HG03039 (cell line): Measurements from ENCODE around the gene LCN9.
"Not testable (repeated sequence)": the region's sequence is repeated elsewhere in the genome, so short reads cannot be mapped to it uniquely, and the experiment has no call there.

Experiments
- ATAC-seq: cut with Tn5 transposase; IDR thresholded peaks from one replicate; pipeline ENCODE4 v1.9.1; 2021; ENCODE audit warnings: mild to moderate bottlenecking, moderate library complexity; ENCODE audit not compliant: unreplicated experiment

Gene LCN9

DNA sequence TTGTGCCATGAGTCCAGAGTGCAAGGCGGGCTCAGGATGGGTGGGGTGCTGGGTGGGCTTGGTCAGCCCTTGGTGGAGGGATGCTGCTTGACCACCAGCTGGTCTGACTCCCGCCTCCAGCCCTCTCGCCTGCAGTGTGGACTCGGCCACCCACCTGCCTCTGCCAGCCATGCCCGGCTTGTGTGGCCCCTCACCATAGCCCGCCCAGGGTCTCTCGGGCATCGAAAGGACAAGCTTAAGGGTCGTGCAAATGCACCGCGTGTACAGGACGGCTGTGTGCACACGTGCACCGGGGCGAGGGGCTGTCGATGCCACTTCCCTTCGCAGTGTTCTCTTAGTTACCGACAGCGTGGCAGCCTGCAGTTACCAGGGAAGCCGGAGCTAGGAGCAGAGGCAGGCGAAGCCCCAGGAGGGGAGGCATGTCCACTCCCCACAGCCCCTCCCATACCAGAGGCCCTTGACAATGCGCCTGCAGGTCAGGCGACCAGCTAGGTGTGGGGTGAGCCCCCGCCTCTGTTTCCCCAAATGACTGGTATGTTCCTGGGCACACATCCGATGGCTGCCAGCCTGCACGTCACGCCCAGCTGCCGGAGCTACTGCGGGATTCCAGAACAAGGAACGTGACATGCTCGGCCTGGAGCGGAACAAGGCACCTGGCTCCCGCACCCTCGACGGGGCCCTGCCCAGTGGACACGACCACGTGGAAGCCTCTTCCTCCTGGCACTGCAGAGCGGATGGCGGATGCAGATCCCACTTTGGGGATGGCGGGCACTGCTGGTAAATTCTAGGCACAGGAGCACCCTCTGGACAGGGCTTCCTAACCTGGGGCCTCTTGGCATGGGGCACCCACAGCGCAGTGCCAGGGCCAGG lies 7.8 kb downstream of the LCN9 start:
- no peak for ATAC-seq

DNA sequence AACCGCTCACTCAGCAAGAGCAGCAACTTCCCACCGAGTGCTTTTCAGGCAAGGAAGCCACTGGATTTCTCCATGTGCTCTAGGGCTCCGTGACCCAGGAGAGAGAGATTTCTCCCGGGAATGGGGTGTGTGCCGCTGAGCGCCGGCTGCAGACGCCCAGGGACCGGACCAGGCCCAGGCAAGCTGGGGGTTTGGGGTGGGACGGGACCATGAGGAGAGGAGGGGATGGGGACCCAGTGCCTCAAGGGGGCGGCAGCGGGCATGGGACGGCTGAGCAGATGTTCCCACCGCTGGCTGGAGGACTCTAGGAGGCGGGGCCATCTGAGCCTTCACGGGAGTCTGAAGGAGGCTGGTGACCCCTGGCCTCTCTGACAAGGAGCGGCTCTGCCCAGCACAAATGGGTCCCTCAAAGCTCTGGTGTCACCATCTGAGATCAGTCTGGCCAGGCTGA lies 8.5 kb downstream of the LCN9 start:
- ATAC-seq, result no peak

- not testable (repeated sequence) for ATAC-seq
These were observed 9.7 kb downstream of the LCN9 start for GRCh38 chr9:135672786-135673185.

DNA sequence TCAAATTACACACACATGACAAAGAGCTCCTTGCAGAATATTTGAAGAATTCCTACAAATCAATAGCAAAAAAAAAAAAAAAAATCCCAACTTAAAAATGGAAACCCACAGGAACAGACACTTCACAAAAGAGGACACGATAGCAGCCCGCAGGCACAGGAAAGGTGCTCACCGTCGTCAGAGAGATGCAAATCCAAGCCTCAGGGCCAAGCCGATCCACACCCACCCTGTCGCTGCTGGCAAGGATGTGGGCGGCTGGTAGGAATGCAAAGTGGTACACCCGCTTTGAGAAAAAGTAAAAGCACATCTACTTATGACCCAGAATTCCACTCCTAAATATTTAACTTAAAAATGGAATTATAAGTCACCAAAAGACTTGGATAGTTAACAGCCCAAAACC lies 10.8 kb downstream of the LCN9 start:
- no peak for ATAC-seq

GRCh38 chr9:135674977-135675376 lies 11.9 kb downstream of the LCN9 start:
- no peak for ATAC-seq

DNA sequence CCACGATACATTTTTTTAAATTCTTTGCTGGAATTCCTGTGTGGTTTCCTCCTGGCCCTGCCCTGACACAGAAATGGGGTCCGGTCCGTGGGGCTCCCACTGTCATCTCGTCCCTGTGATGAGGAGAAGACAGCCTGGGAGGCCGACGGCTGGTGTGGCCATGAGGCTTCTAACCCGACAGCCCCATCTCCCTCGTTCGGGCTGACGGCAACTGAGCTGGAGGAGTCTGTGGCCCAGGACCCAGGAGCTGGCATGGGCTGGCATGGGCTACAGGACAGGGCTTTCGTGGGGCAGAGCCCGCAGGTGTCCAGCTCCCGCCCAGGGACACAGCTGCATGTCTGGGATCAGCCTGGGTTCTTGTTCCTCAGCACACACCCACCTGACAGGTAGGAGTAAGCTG lies 13.8 kb downstream of the LCN9 start:
- no peak for ATAC-seq

- ATAC-seq, result no peak
These were observed 14.6 kb downstream of the LCN9 start for GRCh38 chr9:135677641-135678168.

DNA sequence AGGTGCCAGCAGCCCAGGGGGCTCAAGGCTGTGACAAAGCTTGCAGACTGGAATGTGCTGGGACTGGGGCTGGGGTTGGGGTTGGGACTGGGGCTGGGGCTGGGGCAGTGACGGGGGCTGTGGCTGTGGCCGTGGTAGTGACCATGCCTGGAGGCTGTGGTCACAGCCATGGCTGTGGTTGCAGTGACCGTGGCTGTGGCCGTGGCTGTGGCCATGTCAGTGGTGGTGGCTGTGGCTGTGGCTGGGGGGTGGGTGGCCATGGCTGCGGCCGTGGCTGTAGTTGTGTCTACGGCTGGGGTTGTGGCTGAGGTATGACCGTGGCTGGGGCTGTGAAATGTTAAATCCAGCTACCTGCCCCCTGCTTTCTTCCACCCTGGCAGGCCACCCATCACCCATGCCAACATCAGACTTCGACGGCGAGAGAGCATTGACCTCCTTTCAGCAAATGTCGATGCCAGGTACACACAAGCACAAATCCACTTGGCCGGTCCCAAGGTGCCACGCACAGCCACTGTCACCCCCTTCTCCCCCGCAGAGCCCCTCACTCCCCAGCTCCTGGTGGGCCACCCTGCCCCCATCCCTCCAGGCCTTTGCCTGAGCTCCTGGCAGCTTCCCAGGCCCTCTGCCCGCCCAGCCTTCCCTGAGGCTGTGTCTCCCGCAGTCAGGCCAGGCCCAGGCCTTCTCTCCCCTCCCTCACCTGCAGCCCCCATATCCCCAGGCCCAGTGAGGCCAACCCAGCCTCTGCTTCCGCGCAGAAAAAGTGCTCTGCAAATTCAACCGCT lies 15.3 kb downstream of the LCN9 start:
- no peak for ATAC-seq

DNA sequence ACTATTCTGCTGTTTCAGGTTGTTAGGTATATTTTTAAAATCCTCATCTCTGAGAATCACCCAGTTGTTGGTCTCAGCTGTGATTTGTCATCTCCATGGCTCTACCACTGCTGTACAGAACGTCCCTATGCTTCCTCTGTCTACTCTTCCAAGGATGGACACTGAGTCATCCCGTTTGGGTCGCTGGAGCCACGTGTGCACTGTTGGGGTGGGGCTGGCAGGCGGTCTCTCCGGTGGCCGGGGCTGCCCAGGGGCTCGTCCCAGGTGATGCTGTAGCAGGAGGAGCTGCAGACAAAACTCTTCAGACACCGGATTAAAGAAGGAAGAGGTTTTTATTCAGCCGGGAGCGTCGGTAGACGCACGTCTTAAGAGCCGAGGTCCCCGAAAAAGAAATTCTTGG lies 16.9 kb downstream of the LCN9 start:
- no peak for ATAC-seq

GRCh38 chr9:135681161-135681560 lies 18.1 kb downstream of the LCN9 start:
- no peak for ATAC-seq

- no peak for ATAC-seq
These were observed 20.4 kb downstream of the LCN9 start for GRCh38 chr9:135683401-135684034.

- no peak for ATAC-seq
These were observed 21.6 kb downstream of the LCN9 start for GRCh38 chr9:135684691-135685090.

GRCh38 chr9:135687216-135687615 lies 24.1 kb downstream of the LCN9 start:
- ATAC-seq, result no peak

- ATAC-seq, result no peak
These were observed 25.9 kb downstream of the LCN9 start for GRCh38 chr9:135689011-135689410.

- no peak for ATAC-seq
These were observed 27.9 kb downstream of the LCN9 start for GRCh38 chr9:135690836-135691570.

GRCh38 chr9:135692410-135692809 lies 29.3 kb downstream of the LCN9 start:
- ATAC-seq, result no peak

- no peak for ATAC-seq
These were observed 30.2 kb downstream of the LCN9 start for GRCh38 chr9:135693265-135693664.

GRCh38 chr9:135693771-135694170 lies 30.7 kb downstream of the LCN9 start:
- ATAC-seq, result no peak

- ATAC-seq, result no peak
These were observed 31.3 kb downstream of the LCN9 start for GRCh38 chr9:135694414-135694813.

DNA sequence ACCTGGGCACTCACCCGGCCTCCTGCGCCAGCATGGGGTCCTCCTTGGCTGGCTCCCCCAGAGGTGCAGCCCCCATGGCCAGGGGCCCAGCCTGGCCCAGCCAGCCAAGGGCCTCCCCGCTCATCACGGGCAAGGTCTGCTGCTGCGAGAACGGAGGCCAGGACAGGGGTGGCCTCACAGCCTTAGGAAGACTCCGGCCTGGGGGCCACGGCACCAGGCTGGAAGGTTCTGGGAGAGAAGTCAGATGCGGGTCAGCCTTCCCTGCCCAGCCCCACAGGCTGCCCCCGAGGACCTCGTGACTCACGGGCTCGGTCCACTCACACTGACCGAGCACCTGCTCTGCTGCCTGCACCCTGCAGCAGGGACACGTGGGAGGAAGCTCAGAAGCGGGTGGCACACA lies 31.9 kb downstream of the LCN9 start:
- ATAC-seq, result no peak

- no peak for ATAC-seq
These were observed 32.5 kb downstream of the LCN9 start for GRCh38 chr9:135695642-135696041.
